ENCODE results near the gene RNF11. TPM values are rescaled to one million over a fixed set of nuclear protein-coding genes. Genes with fewer than 3 reads are reported as not detected.

RNF11 gene
- total RNA-seq, 2 experiments from 2014 or later: 91.3 to 97.4 TPM

DNA sequence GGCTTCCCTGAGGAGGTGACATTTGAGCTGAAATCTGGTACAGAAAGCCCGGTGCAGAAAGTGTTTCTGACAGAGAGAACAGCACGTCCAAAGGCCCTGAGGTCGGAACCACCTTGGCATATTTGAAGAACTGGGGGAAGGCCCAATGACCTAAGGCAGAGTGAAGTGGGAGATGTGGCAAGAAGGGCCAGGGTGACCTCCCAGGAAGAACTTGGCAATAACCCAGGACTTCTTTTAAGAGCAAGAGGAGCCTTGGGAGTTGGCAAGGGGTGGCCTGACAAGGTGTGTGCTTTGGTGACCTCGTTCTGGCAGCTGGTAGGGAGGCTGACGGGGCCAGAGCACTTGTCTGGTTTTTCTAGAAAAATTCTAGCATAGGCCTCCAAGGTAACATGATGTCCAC is 70.9 kb downstream of the RNF11 start:
- H3K4me3 ChIP-seq (ENCODE audit: low read length): no peak overlapping the region
- H3K27me3 ChIP-seq (ENCODE audit: control insufficient read depth in 1 of 2, insufficient read depth in 2 of 2, low read length in 2 of 2): no peaks in the 10 kb centered on the region
- no peaks in the 10 kb centered on the region for H3K36me3 ChIP-seq (ENCODE audit: insufficient read depth, low read length)
- CTCF ChIA-PET: no interaction called here
- POLR2A ChIA-PET: no interaction called here
- no peaks in the 10 kb centered on the region for H3K9me3 ChIP-seq (ENCODE audit: control insufficient read depth in 1 of 2, insufficient read depth in 1 of 2, low read length in 2 of 2)
- TF ChIP-seq, protein P1, sequence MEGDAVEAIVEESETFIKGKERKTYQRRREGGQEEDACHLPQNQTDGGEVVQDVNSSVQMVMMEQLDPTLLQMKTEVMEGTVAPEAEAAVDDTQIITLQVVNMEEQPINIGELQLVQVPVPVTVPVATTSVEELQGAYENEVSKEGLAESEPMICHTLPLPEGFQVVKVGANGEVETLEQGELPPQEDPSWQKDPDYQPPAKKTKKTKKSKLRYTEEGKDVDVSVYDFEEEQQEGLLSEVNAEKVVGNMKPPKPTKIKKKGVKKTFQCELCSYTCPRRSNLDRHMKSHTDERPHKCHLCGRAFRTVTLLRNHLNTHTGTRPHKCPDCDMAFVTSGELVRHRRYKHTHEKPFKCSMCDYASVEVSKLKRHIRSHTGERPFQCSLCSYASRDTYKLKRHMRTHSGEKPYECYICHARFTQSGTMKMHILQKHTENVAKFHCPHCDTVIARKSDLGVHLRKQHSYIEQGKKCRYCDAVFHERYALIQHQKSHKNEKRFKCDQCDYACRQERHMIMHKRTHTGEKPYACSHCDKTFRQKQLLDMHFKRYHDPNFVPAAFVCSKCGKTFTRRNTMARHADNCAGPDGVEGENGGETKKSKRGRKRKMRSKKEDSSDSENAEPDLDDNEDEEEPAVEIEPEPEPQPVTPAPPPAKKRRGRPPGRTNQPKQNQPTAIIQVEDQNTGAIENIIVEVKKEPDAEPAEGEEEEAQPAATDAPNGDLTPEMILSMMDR (IDR thresholded peaks at IDR 0.05): no peak
- no peak overlapping the region for H3K27ac ChIP-seq (ENCODE audit: low read depth in 1 of 2, low read length in 2 of 2)
- Mint-ChIP-seq H3K9me3 (no peaks in the 10 kb centered on the region), H3K36me3 (ENCODE audit: low read depth) (no peaks in the 10 kb centered on the region), H3K4me3 (no peak overlapping the region), H3K27ac (no peak overlapping the region), H3K4me1 (ENCODE audit: low read depth) (no peaks in the 10 kb centered on the region), H3K27me3 (no peaks in the 10 kb centered on the region)
- intact Hi-C loops (cut with DNase I, micrococcal nuclease): no loop called here
- no peak for DNase-seq
- ATAC-seq (ENCODE audit: poor library complexity): no peak
- no peaks in the 10 kb centered on the region for H3K4me1 ChIP-seq (ENCODE audit: insufficient read depth, low read length)

DNA sequence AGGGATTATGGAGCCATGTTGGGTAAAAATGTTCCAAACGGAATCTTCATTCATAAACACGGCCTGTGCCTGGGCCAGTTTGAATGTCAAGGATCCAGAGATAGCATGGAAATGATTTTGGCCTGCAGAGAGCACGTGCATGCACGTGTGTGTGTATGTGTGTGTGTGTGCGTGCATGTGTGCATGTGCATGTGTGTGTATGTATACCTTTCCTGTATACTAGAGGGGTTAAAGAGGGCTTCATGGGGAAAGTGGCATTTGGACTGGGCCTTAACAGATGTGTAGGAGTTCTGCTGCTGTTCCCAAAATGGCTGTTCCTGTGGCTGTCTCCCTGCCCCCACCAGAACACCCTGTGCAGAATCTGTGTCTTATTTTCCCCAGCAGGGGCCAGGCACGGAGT is 72.6 kb downstream of the RNF11 start:
- H3K4me1 ChIP-seq (ENCODE audit: insufficient read depth, low read length): no peaks in the 10 kb centered on the region
- Mint-ChIP-seq H3K36me3 (ENCODE audit: low read depth) (no peaks in the 10 kb centered on the region), H3K9me3 (no peaks in the 10 kb centered on the region), H3K4me1 (ENCODE audit: low read depth) (no peaks in the 10 kb centered on the region), H3K4me3 (no peak overlapping the region), H3K27ac (no peak overlapping the region), H3K27me3 (no peaks in the 10 kb centered on the region)
- H3K36me3 ChIP-seq (ENCODE audit: insufficient read depth, low read length): no peaks in the 10 kb centered on the region
- ChIA-PET POLR2A (no interaction called here), CTCF (no interaction called here)
- TF ChIP-seq, protein P1 (IDR thresholded peaks at IDR 0.05): no peak
- intact Hi-C loops (cut with DNase I, micrococcal nuclease): no loop called here
- H3K27me3 ChIP-seq (ENCODE audit: control insufficient read depth in 1 of 2, insufficient read depth in 2 of 2, low read length in 2 of 2): no peaks in the 10 kb centered on the region
- H3K27ac ChIP-seq (ENCODE audit: low read depth in 1 of 2, low read length in 2 of 2): no peak overlapping the region
- no peaks in the 10 kb centered on the region for H3K9me3 ChIP-seq (ENCODE audit: control insufficient read depth in 1 of 2, insufficient read depth in 1 of 2, low read length in 2 of 2)
- DNase-seq (no peak), ATAC-seq (ENCODE audit: poor library complexity) (no peak)
- H3K4me3 ChIP-seq (ENCODE audit: low read length): no peak overlapping the region

DNA sequence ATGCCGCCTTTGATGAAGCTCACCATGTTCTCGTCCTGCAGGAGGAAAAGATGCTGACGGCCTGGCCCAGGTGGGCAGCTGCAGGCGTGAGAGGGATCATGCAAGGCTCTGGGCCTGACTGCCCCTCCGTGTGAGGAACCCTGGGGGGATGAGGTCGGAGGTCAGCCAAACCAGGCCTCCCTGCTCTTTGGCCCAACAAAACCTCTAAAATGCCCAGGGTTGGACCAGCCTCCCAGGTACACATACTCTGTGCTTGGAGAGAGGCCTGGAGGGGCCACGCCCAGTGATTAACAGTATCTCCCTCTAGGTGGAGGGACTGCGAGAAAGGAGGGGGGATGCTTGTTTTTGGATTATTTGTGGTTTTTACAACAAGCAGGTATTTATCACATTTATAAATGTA is 73.2 kb downstream of the RNF11 start:
- TF ChIP-seq, protein P1 (IDR thresholded peaks at IDR 0.05): no peak
- Histone ChIP-seq H3K27me3 (ENCODE audit: control insufficient read depth in 1 of 2, insufficient read depth in 2 of 2, low read length in 2 of 2) (no peaks in the 10 kb centered on the region), H3K36me3 (ENCODE audit: insufficient read depth, low read length) (no peaks in the 10 kb centered on the region), H3K4me3 (ENCODE audit: low read length) (no peak overlapping the region), H3K27ac (ENCODE audit: low read depth in 1 of 2, low read length in 2 of 2) (no peak overlapping the region), H3K4me1 (ENCODE audit: insufficient read depth, low read length) (no peaks in the 10 kb centered on the region), H3K9me3 (ENCODE audit: control insufficient read depth in 1 of 2, insufficient read depth in 1 of 2, low read length in 2 of 2) (no peaks in the 10 kb centered on the region)
- ATAC-seq (ENCODE audit: poor library complexity) (no peak), DNase-seq (no peak)
- no peak overlapping the region for H3K27ac Mint-ChIP-seq
- CTCF ChIA-PET: no interaction called here
- intact Hi-C loops (cut with DNase I, micrococcal nuclease): no loop called here
- H3K4me1 Mint-ChIP-seq (ENCODE audit: low read depth): no peaks in the 10 kb centered on the region
- POLR2A ChIA-PET: no interaction called here
- H3K4me3 Mint-ChIP-seq: no peak overlapping the region
- no peaks in the 10 kb centered on the region for H3K9me3 Mint-ChIP-seq
- no peaks in the 10 kb centered on the region for H3K36me3 Mint-ChIP-seq (ENCODE audit: low read depth)
- no peaks in the 10 kb centered on the region for H3K27me3 Mint-ChIP-seq

Measured in CD4-positive, alpha-beta T cell (primary cell).